ENCODE measurements around the gene RIBC1. TPM values are rescaled to one million over a fixed set of nuclear protein-coding genes. Genes with fewer than 3 reads are reported as not detected.

Gene RIBC1
- total and polyA plus RNA-seq, 9 of the 15 experiments (the other 6 are each of a cell fraction or from before 2014, with no cell fraction given) = 0.07 to 0.51 (median 0.44) TPM

GRCh38 chrX:53374923-53375322, 47.8 kb upstream of the RIBC1 start (continued):
- peak in 1 of 3 experiments; percentile 56; a peak in 1 of 6 replicates for TF ChIP-seq ZBTB11 (CRISPR knock-in tag; IDR thresholded peaks at IDR 0.05)

GRCh38 chrX:53376888-53377287, 45.8 kb upstream of the RIBC1 start:
- H3K9me3 ChIP-seq (replicated peaks; ENCODE audit: control insufficient read depth, insufficient read depth, low read depth, low read length) = no peaks in the 10 kb centered on the region
- H3K27ac ChIP-seq (ENCODE audit: extremely low read depth, low read depth, low read length) = no peak overlapping the region
- no peaks in the 10 kb centered on the region for H4K20me1 ChIP-seq (replicated peaks; ENCODE audit: control insufficient read depth, insufficient read depth, low read length)
- H3K79me2 ChIP-seq (ENCODE audit: control insufficient read depth, insufficient read depth, low read length) = no peaks in the 10 kb centered on the region
- ChIA-PET POLR2A (interaction anchor here (0.6 to 0.7 kb wide), 2 partner anchors 22 to 59 kb away, joined by 3 read pairs; no protein-coding TSS in a partner anchor), CTCF (ENCODE audit: low intra/inter-chr PET ratio) (no interaction called here)
- ATAC-seq = no peak
- intact Hi-C loops (cut with micrococcal nuclease) (no loop called here), in situ Hi-C loops (cut with MboI) (no loop called here)
- WGBS (ENCODE audit: insufficient coverage, low coverage, missing lambda C conversion rate) = 92% methylated on average over 6 of the region's 6 CpGs
- H3K4me2 ChIP-seq (ENCODE audit: insufficient read depth, low read length) = no peak overlapping the region
- H3K9ac ChIP-seq (ENCODE audit: insufficient read depth in 1 of 2, low read depth in 2 of 2, low read length in 2 of 2) = no peak overlapping the region
- TF ChIP-seq ZNF696 (CRISPR knock-in tag; conservative IDR thresholded peaks at IDR 0.05) (no peak), BRF1 (IDR thresholded peaks at IDR 0.05; ENCODE audit: borderline replicate concordance, extremely low read depth, insufficient read length) (no peak), HDAC2 (IDR thresholded peaks at IDR 0.05) (no peak), ZNF3 (CRISPR knock-in tag; IDR thresholded peaks at IDR 0.05) (no peak), GABPA (tag; conservative IDR thresholded peaks at IDR 0.05; ENCODE audit: low read depth) (no peak)
- FAIRE-seq = no peak
- BruUV-seq (replicated peaks) = no TSS peak
- DNase-seq (ENCODE audit: extremely low read depth in 1 of 4, low spot score in 3 of 4) = no peak
- H3K4me1 ChIP-seq (replicated peaks in 1 of 2; ENCODE audit: control insufficient read depth in 2 of 2, insufficient read depth in 2 of 2, low read length in 2 of 2) = peaks cover 10 to 30% of the 10 kb centered on the region in 2 experiments
- H3K36me3 ChIP-seq (ENCODE audit: control insufficient read depth, insufficient read depth, low read length) = peaks cover 56% of the 10 kb centered on the region
- H2AFZ ChIP-seq (ENCODE audit: low read depth, low read length) = no peak overlapping the region
- peaks cover 2% of the 10 kb centered on the region for H3K9me1 ChIP-seq (ENCODE audit: control insufficient read depth, insufficient read depth, low read length)
- no peaks in the 10 kb centered on the region for H3K27me3 ChIP-seq (ENCODE audit: control insufficient read depth in 2 of 2, insufficient read depth in 2 of 2, low read length in 2 of 2)
- no peak overlapping the region for H3K4me3 ChIP-seq
